ENCODE results near the gene TMIE. TPM values are rescaled to one million over a fixed set of nuclear protein-coding genes. Genes with fewer than 3 reads are reported as not detected.

Gene TMIE
- polyA plus RNA-seq, 1 donor (not counting 4 experiments of a cell fraction or from before 2014, with no cell fraction given): 0.07 TPM

- TF ChIP-seq CTCF (optimal IDR thresholded peaks at IDR 0.05 in 1 of 3, IDR thresholded peaks at IDR 0.05 in 1 of 3, conservative IDR thresholded peaks at IDR 0.05 in 1 of 3; ENCODE audit: extremely low read depth in 1 of 3, insufficient read depth in 2 of 3, low read length in 3 of 3) (no peak), EZH2 (IDR thresholded peaks at IDR 0.05; ENCODE audit: low read length) (no peak)
- Histone ChIP-seq H3K27ac (ENCODE audit: control insufficient read depth, insufficient read depth, low read length) (no peak overlapping the region), H3K4me2 (ENCODE audit: control insufficient read depth, extremely low read depth, insufficient read depth, low read depth, low read length) (no peak overlapping the region), H3K4me3 (ENCODE audit: control insufficient read depth in 2 of 3, extremely low read depth in 1 of 3, insufficient read depth in 2 of 3, low read depth in 1 of 3, low read length in 3 of 3) (no peak overlapping the region), H3K4me1 (ENCODE audit: control insufficient read depth, extremely low read depth, insufficient read depth, low read length) (peaks cover 10% of the 10 kb centered on the region), H3K36me3 (ENCODE audit: control insufficient read depth in 2 of 2, extremely low read depth in 1 of 2, insufficient read depth in 2 of 2, low read length in 2 of 2) (no peaks in the 10 kb centered on the region), H3K27me3 (ENCODE audit: control insufficient read depth, extremely low read depth, insufficient read depth, low read length) (no peaks in the 10 kb centered on the region), H4K20me1 (ENCODE audit: control insufficient read depth, extremely low read depth, insufficient read depth, low read length) (no peaks in the 10 kb centered on the region), H3K79me2 (ENCODE audit: control insufficient read depth, insufficient read depth, low read length) (no peaks in the 10 kb centered on the region), H2AFZ (ENCODE audit: control insufficient read depth, low read length) (no peak overlapping the region), H3K9me1 (ENCODE audit: control insufficient read depth, extremely low read depth, insufficient read depth, low read length) (no peaks in the 10 kb centered on the region), H3K9me3 (ENCODE audit: control insufficient read depth, low read depth, low read length) (no peaks in the 10 kb centered on the region), H3K9ac (ENCODE audit: control insufficient read depth, extremely low read depth, insufficient read depth, low read length) (no peak overlapping the region)
- no peak for DNase-seq (ENCODE audit: low read depth, low spot score)
- dilution Hi-C loops (cut with MboI; ENCODE audit: extremely low pct_ligation_motif_present, low sequenced_read_pairs): no loop called here
- no peak for FAIRE-seq
Measured at GRCh38 chr3:46712191-46713049, 11.2 kb downstream of the TMIE start.

GRCh38 chr3:46713050-46713897 lies 12.1 kb downstream of the TMIE start:
- H3K4me1 ChIP-seq (ENCODE audit: control insufficient read depth, extremely low read depth, insufficient read depth, low read length): peaks cover 10% of the 10 kb centered on the region
- peak overlapping the region; percentile 53 for H3K4me2 ChIP-seq (ENCODE audit: control insufficient read depth, extremely low read depth, insufficient read depth, low read depth, low read length)
- H2AFZ ChIP-seq (ENCODE audit: control insufficient read depth, low read length): peak overlapping the region; percentile 88
- no peaks in the 10 kb centered on the region for H4K20me1 ChIP-seq (ENCODE audit: control insufficient read depth, extremely low read depth, insufficient read depth, low read length)
- no peaks in the 10 kb centered on the region for H3K79me2 ChIP-seq (ENCODE audit: control insufficient read depth, insufficient read depth, low read length)
- H3K27me3 ChIP-seq (ENCODE audit: control insufficient read depth, extremely low read depth, insufficient read depth, low read length): peaks cover 2% of the 10 kb centered on the region
- H3K4me3 ChIP-seq (ENCODE audit: control insufficient read depth in 2 of 3, extremely low read depth in 1 of 3, insufficient read depth in 2 of 3, low read depth in 1 of 3, low read length in 3 of 3): no peak overlapping the region
- no peaks in the 10 kb centered on the region for H3K9me1 ChIP-seq (ENCODE audit: control insufficient read depth, extremely low read depth, insufficient read depth, low read length)
- H3K9me3 ChIP-seq (ENCODE audit: control insufficient read depth, low read depth, low read length): no peaks in the 10 kb centered on the region
- TF ChIP-seq CTCF (optimal IDR thresholded peaks at IDR 0.05 in 1 of 3, IDR thresholded peaks at IDR 0.05 in 1 of 3, conservative IDR thresholded peaks at IDR 0.05 in 1 of 3; ENCODE audit: extremely low read depth in 1 of 3, insufficient read depth in 2 of 3, low read length in 3 of 3) (no peak), EZH2 (IDR thresholded peaks at IDR 0.05; ENCODE audit: low read length) (no peak)
- dilution Hi-C loops (cut with MboI; ENCODE audit: extremely low pct_ligation_motif_present, low sequenced_read_pairs): no loop called here
- peak overlapping the region; percentile 1 for H3K27ac ChIP-seq (ENCODE audit: control insufficient read depth, insufficient read depth, low read length)
- FAIRE-seq (no peak), DNase-seq (ENCODE audit: low read depth, low spot score) (no peak)
- no peaks in the 10 kb centered on the region for H3K36me3 ChIP-seq (ENCODE audit: control insufficient read depth in 2 of 2, extremely low read depth in 1 of 2, insufficient read depth in 2 of 2, low read length in 2 of 2)
- no peak overlapping the region for H3K9ac ChIP-seq (ENCODE audit: control insufficient read depth, extremely low read depth, insufficient read depth, low read length)
